ENCODE measurements around the gene DNAJC13. TPM values are rescaled to one million over a fixed set of nuclear protein-coding genes. Genes with fewer than 3 reads are reported as not detected.
A peak's percentile ranks its signal among the peaks of the same experiment; 100 is the strongest.
"Not testable (repeated sequence)": the region's sequence is repeated elsewhere in the genome, so short reads cannot be mapped to it uniquely, and the experiment has no call there.

DNAJC13 gene, protein sequence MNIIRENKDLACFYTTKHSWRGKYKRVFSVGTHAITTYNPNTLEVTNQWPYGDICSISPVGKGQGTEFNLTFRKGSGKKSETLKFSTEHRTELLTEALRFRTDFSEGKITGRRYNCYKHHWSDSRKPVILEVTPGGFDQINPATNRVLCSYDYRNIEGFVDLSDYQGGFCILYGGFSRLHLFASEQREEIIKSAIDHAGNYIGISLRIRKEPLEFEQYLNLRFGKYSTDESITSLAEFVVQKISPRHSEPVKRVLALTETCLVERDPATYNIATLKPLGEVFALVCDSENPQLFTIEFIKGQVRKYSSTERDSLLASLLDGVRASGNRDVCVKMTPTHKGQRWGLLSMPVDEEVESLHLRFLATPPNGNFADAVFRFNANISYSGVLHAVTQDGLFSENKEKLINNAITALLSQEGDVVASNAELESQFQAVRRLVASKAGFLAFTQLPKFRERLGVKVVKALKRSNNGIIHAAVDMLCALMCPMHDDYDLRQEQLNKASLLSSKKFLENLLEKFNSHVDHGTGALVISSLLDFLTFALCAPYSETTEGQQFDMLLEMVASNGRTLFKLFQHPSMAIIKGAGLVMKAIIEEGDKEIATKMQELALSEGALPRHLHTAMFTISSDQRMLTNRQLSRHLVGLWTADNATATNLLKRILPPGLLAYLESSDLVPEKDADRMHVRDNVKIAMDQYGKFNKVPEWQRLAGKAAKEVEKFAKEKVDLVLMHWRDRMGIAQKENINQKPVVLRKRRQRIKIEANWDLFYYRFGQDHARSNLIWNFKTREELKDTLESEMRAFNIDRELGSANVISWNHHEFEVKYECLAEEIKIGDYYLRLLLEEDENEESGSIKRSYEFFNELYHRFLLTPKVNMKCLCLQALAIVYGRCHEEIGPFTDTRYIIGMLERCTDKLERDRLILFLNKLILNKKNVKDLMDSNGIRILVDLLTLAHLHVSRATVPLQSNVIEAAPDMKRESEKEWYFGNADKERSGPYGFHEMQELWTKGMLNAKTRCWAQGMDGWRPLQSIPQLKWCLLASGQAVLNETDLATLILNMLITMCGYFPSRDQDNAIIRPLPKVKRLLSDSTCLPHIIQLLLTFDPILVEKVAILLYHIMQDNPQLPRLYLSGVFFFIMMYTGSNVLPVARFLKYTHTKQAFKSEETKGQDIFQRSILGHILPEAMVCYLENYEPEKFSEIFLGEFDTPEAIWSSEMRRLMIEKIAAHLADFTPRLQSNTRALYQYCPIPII (N-terminal part only)
- total RNA-seq: 10 to 100 TPM; 17.6 to 22.9 TPM

- Histone ChIP-seq H3K36me3 (no peaks in the 10 kb centered on the region), H3K9me3 (no peaks in the 10 kb centered on the region), H3K4me1 (peaks cover 0 to 26% of the 10 kb centered on the region in 2 donors), H3K4me3 (peak within 1 kb of the TSS; percentile 91 to 93), H3K27me3 (no peaks in the 10 kb centered on the region), H3K27ac (peak within 1 kb of the TSS; percentile 87 to 89)
- peak; percentile 94 for DNase-seq (ENCODE audit: low spot score)
- TF ChIP-seq, protein P1, sequence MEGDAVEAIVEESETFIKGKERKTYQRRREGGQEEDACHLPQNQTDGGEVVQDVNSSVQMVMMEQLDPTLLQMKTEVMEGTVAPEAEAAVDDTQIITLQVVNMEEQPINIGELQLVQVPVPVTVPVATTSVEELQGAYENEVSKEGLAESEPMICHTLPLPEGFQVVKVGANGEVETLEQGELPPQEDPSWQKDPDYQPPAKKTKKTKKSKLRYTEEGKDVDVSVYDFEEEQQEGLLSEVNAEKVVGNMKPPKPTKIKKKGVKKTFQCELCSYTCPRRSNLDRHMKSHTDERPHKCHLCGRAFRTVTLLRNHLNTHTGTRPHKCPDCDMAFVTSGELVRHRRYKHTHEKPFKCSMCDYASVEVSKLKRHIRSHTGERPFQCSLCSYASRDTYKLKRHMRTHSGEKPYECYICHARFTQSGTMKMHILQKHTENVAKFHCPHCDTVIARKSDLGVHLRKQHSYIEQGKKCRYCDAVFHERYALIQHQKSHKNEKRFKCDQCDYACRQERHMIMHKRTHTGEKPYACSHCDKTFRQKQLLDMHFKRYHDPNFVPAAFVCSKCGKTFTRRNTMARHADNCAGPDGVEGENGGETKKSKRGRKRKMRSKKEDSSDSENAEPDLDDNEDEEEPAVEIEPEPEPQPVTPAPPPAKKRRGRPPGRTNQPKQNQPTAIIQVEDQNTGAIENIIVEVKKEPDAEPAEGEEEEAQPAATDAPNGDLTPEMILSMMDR (IDR thresholded peaks at IDR 0.05): no peak
These were observed at the start of gene DNAJC13 for GRCh38 chr3:132416807-132417694. DNAJC13 (plus strand) TSS chr3:132417502; CDS start chr3:132434551, 17,049 bp downstream.

DNA sequence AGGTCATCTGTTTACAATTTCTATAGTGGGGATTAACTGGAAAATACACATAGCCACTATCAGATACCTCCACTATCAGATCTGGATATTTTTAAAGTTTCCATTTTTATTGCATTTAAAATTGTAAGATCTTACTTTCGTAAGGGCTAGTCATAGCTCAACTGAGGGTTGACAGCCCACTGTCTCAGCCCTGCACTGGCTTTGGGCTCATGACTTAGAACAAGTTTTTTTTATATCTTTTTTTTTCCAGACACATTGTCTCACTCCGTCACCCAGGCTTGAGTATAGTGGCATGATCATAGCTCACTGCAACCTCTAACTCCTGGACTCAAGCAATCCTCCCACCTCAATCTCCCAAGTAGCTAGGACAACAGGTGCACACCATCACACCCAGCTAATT is 48.8 kb upstream of the DNAJC13 start:
- Histone ChIP-seq H3K36me3 (no peaks in the 10 kb centered on the region), H3K4me1 (no peaks in the 10 kb centered on the region), H3K9me3 (no peaks in the 10 kb centered on the region), H3K27ac (no peak overlapping the region), H3K27me3 (no peaks in the 10 kb centered on the region), H3K4me3 (no peak overlapping the region)
- DNase-seq (ENCODE audit: low spot score): no peak
- TF ChIP-seq, protein P1 (IDR thresholded peaks at IDR 0.05): no peak

DNA sequence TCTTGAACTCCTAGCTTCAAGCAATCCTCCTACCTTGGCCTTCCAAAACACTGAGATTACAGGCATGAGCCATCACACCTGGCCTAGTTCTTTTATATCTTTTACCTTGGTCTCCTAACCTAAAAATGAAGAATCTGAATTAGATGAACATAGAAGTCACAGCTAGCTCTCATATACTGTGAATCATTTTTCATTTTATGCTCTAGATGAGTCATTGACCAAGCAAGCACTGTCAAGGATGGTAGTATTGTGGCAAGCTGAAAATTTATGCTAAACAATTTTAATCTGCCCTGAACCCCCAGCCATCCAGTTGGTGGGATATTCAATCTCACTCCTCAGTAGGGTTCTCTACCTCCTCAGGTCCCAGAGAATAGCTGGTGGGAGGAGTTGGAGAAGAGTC is 48.3 kb upstream of the DNAJC13 start:
- Histone ChIP-seq H3K4me3 (no peak overlapping the region), H3K27me3 (no peaks in the 10 kb centered on the region), H3K4me1 (no peaks in the 10 kb centered on the region), H3K27ac (no peak overlapping the region), H3K36me3 (no peaks in the 10 kb centered on the region), H3K9me3 (no peaks in the 10 kb centered on the region)
- TF ChIP-seq, protein P1 (IDR thresholded peaks at IDR 0.05): no peak
- DNase-seq (ENCODE audit: low spot score): no peak

- H3K27me3 ChIP-seq: not testable (repeated sequence)
These were observed 40.4 kb upstream of the DNAJC13 start for GRCh38 chr3:132376945-132377354.

DNA sequence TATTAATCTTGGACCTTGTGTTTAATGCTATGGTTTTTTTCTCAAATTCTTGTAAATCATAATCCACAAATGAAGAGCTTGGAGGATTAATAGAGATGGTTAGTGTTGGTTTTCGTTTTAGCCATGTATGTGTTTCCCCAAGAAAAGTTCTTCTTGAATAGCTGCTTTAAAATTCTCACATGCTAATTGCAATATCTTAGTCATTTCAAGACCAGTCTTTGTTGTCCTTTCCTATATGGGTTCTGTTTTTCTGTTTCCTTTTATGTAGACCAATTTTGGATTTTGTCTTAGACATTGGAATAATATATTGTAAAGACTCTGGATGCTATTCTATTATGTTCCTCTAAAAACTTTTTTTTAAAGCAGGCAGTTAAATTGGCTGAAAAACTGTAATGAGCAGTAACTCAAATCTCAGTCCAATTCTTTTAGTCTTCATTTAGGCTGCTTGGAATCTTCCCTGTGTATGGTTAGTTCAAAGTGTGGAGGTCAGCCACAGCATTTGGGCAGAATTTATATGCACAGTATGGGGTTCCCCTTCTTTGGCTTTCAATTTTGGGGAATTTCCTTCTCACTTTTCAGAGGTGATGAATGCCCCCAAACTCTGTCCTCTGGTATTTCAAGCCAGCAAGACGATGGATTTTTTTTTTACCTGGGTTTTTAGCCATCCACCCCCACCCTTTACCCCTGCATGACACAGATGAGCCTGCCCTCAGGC is 39.1 kb upstream of the DNAJC13 start:
- Histone ChIP-seq H3K4me1 (no peaks in the 10 kb centered on the region), H3K27ac (no peak overlapping the region), H3K9me3 (no peaks in the 10 kb centered on the region), H3K4me3 (no peak overlapping the region), H3K27me3 (no peaks in the 10 kb centered on the region), H3K36me3 (no peaks in the 10 kb centered on the region)
- TF ChIP-seq, protein P1 (IDR thresholded peaks at IDR 0.05): no peak
- DNase-seq (ENCODE audit: low spot score): no peak

More at GRCh38 chr3:132376945-132377354, 40.4 kb upstream of the DNAJC13 start:
- H3K4me1 ChIP-seq; H3K36me3 ChIP-seq; H3K9me3 ChIP-seq; H3K4me3 ChIP-seq; H3K27ac ChIP-seq; DNase-seq (ENCODE audit: low spot score): not testable (repeated sequence)
